22Rv1 (cell line): ENCODE measurements around the gene IMP4.

Experiments used
- H3K27ac ChIP-seq: fragments of 450-650 bp; 2 replicates; pipeline ENCODE4 v1.5.1; 2017
- ZFX ChIP-seq: fragments of 450-650 bp; IDR thresholded peaks from 2 replicates; pipeline ENCODE4 v1.6.1; 2017; ENCODE audit warnings: antibody characterized with exemption, borderline replicate concordance
- TF ChIP-seq, protein P1 (sequence below): fragments of 450-650 bp; IDR thresholded peaks from 2 replicates; pipeline ENCODE4 v1.5.1; 2017; ENCODE audit warnings: mild to moderate bottlenecking

The IMP4 gene

DNA sequence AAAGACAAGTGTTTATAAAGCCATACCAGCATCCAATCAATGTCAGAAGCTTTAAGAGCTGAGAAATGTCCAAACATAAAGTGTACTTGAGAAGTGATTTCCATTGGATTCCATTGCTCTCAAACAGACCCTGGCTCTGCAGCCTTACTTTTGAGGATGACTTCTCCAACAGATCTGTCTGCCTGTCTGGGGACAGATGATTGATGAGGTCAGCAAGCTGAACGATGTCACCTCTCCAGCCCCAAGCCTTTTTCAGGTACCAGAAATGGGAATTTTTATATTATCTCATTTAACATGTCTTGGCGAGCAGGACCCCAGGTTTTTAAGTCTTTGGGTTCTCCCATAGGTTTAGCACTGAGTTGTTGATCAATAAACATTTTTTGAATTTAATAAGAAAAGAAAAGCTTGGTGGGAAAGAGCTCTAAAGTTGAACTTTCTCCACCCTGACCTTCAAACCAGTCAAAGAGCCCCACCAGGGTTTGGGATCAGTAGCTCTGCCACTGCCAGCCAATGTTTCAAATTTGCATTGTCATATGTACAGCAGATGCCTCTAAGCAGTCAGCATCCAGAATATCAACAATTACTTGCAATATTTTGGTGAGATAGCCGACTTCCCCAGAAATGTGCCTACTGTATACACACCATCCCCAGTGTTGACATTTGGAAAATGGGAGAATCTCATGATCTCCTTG, 35.7 kb downstream of the IMP4 start:
- TF ChIP-seq, protein P1, sequence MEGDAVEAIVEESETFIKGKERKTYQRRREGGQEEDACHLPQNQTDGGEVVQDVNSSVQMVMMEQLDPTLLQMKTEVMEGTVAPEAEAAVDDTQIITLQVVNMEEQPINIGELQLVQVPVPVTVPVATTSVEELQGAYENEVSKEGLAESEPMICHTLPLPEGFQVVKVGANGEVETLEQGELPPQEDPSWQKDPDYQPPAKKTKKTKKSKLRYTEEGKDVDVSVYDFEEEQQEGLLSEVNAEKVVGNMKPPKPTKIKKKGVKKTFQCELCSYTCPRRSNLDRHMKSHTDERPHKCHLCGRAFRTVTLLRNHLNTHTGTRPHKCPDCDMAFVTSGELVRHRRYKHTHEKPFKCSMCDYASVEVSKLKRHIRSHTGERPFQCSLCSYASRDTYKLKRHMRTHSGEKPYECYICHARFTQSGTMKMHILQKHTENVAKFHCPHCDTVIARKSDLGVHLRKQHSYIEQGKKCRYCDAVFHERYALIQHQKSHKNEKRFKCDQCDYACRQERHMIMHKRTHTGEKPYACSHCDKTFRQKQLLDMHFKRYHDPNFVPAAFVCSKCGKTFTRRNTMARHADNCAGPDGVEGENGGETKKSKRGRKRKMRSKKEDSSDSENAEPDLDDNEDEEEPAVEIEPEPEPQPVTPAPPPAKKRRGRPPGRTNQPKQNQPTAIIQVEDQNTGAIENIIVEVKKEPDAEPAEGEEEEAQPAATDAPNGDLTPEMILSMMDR, result no peak
- TF ChIP-seq ZFX, result no peak
- no peak overlapping the region for H3K27ac ChIP-seq

GRCh38 chr2:130378898-130379214, 36.2 kb downstream of the IMP4 start:
- H3K27ac ChIP-seq, result no peak overlapping the region

DNA sequence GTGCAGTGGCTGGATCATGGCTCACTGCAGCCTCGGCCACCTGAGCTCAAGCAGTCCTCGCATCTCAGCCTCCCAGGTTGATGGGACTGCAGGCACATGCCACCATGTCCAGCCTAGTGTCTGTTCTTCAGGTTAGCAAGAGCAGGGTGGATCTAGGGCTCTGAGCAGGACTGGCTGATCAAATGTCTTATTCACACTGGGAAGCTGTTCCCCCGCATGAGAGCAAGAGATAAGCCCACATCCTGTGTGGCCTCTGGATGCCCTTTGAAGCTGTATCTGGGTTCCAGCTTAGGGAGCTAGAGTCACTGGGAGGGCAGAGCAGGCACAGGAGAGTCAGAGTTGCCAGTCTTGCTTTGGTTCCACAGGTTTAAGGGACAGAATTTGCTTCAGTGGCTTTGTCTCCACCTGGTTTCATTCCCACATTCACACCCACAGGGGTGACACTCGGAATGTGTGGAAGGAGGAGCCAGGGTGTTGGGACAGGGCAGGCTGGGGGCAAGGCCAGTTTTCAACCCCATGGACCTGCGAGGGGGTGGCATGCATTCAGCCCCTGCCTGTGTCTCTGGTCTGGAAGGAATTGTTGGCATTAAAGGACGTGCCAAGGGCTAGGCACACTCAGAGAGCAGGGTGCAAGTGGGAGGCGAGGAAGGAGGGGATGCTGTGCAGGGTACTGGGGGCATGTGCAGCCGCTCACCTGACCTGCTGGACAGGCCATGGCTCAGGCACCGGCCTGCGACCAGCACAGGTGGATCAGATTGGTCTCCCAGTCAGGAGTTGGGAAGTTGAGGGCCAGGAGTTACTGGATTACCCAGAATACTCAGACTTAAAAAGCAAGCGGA, 37.6 kb downstream of the IMP4 start:
- H3K27ac ChIP-seq, result no peak overlapping the region
- no peak for TF ChIP-seq ZFX
- TF ChIP-seq, protein P1, result no peak

More at GRCh38 chr2:130378898-130379214, 36.2 kb downstream of the IMP4 start:
- TF ChIP-seq, protein P1, result no peak
- no peak for TF ChIP-seq ZFX

GRCh38 chr2:130381145-130381544, 38.4 kb downstream of the IMP4 start:
- no peak overlapping the region for H3K27ac ChIP-seq
- TF ChIP-seq, protein P1, result no peak
- TF ChIP-seq ZFX, result no peak

DNA sequence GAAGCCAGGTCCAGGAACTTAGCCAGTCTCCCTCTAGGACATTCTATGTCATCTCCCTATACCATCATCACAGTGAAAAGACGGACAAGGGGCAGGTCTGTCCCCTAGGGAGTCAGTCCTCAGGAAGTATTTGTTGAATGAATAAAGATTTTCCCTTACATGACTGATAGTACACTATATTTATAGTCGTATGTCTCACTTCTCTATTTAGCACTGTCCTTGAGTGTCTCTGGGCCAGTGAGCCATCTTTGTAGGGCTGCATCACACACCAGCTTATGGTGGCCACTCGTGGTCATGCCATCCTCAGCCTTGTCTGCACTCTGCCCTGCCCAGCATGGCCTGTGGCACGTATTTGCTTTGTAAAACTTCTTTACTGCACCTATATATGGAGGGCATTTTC, 38.9 kb downstream of the IMP4 start:
- H3K27ac ChIP-seq, result no peak overlapping the region
- no peak for TF ChIP-seq ZFX
- TF ChIP-seq, protein P1, result no peak

DNA sequence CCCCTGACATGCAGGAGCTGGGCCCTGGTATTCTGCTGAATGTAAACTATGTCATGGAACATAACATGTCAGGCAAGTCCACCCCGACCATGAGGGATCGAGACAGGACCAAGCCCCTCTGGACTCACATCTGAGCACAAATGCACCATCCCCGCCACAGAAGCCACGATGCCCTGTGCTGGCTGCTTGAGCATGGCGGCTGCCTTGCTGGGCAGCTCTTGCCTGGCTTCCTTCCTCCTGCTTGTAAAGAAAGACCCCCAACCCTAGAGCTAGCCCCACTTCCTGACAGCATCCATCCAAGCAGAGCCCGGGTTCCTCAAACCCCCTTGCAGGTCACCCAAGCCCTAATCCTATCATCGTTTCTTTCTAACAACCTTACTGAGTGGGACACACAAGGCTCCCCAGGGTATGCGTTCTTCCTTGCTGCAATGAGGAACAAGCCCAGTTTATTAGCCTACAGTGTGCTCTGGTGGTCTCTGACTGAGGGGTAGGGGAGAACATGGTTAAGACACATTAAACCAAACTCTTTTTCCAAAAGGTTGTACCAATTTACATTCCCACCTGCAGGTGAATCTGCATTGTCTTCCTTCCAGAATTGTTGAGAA, 39.7 kb downstream of the IMP4 start:
- no peak overlapping the region for H3K27ac ChIP-seq
- TF ChIP-seq, protein P1, result no peak
- no peak for TF ChIP-seq ZFX

- H3K27ac ChIP-seq, result no peak overlapping the region
- TF ChIP-seq, protein P1, result no peak
- TF ChIP-seq ZFX, result no peak
Measured at GRCh38 chr2:130385709-130386108, 43.0 kb downstream of the IMP4 start.
